T-cell (primary cell): ENCODE data around the gene SRP68. TPM values are rescaled to one million over a fixed set of nuclear protein-coding genes. Genes with fewer than 3 reads are reported as not detected.
A peak's percentile ranks its signal among the peaks of the same experiment; 100 is the strongest.

ENCODE experiments used
- ATAC-seq, 4 experiments: fragments of 200-7000 bp in 3 of 4; fragments of 150-1000 bp in 1 of 4; cut with Tn5 transposase; replicated peaks in 1 of 4; 1 replicate in 3 of 4; 2 replicates in 1 of 4; pipeline ENCODE4 v1.10.0; 2021; ENCODE audit warnings: moderate library complexity in 3 of 4, mild to moderate bottlenecking in 2 of 4, moderate number of reproducible peaks in 1 of 4
- CTCF ChIA-PET, 2 donors: fragments of 300-600 bp; sonication (Branson Sonifier 250); formaldehyde crosslinking; loops; one replicate each; lab custom pipeline; 2022; ENCODE audit warnings: antibody characterized with exemption in 2 of 2; lab: Charles Lee
- POLR2A ChIA-PET, 2 donors: fragments of 300-600 bp; sonication (Branson Sonifier 250); formaldehyde crosslinking; loops; one replicate each; lab custom pipeline; 2022; ENCODE audit warnings: antibody characterized with exemption in 2 of 2; lab: Charles Lee
- DNase-seq, 35 experiments: peaks; one replicate each; pipeline versions ENCODE4 v3.0.0 to v3.0.0-alpha.2; 2013 to 2023
- H3K27ac ChIP-seq: one replicate; pipeline ENCODE4 v1.5.1; 2013; ENCODE audit warnings: low read length
- H3K27me3 ChIP-seq, 2 experiments: replicated peaks in 1 of 2; 1 replicate in 1 of 2; 2 replicates in 1 of 2; pipeline versions ENCODE4 v1.6.1 to v1.7.0; 2013; ENCODE audit warnings: low read length in 1 of 2, mixed read lengths in 1 of 2; ENCODE audit not compliant: control insufficient read depth in 2 of 2, insufficient read depth in 2 of 2; ENCODE audit errors: extremely low read depth in 1 of 2
- H3K36me3 ChIP-seq, 2 donors: 1 replicate in 1 of 2; 2 replicates in 1 of 2; pipeline versions ENCODE4 v1.6.1 to v1.7.0; 2013; ENCODE audit warnings: low read length in 1 of 2; ENCODE audit not compliant: control insufficient read depth in 2 of 2, insufficient read depth in 1 of 2; ENCODE audit errors: extremely low read depth in 1 of 2
- H3K4me1 ChIP-seq, 2 experiments: 1 replicate in 1 of 2; 2 replicates in 1 of 2; pipeline versions ENCODE4 v1.6.1 to v1.7.0; 2013; ENCODE audit warnings: low read length in 2 of 2, mixed read lengths in 1 of 2; ENCODE audit not compliant: insufficient read depth in 2 of 2, control insufficient read depth in 1 of 2; ENCODE audit errors: extremely low read depth in 1 of 2
- H3K4me3 ChIP-seq, 2 donors: 1 replicate in 1 of 2; 2 replicates in 1 of 2; pipeline versions ENCODE4 v1.5.1 to v1.7.0; 2013; ENCODE audit warnings: mild to moderate bottlenecking in 2 of 2, low read length in 1 of 2, moderate library complexity in 1 of 2; ENCODE audit not compliant: control insufficient read depth in 1 of 2; ENCODE audit errors: extremely low read depth in 1 of 2
- H3K9me3 ChIP-seq: 2 replicates; pipeline ENCODE4 v1.7.0; 2013
- H3K27ac Mint-ChIP-seq, 2 donors: one replicate each; pipeline ENCODE4 v1.8.0; 2020 to 2021; ENCODE audit warnings: mild to moderate bottlenecking in 2 of 2, mixed read lengths in 2 of 2
- H3K27me3 Mint-ChIP-seq, 2 donors: one replicate each; pipeline ENCODE4 v1.8.0; 2021 to 2022; ENCODE audit warnings: mixed read lengths in 2 of 2
- H3K36me3 Mint-ChIP-seq: one replicate; pipeline ENCODE4 v1.8.0; 2021; ENCODE audit warnings: mixed read lengths
- H3K4me1 Mint-ChIP-seq, 3 donors: one replicate each; pipeline ENCODE4 v1.8.0; 2020 to 2022; ENCODE audit warnings: mixed read lengths in 3 of 3, mild to moderate bottlenecking in 1 of 3
- H3K4me3 Mint-ChIP-seq, 3 donors: one replicate each; pipeline ENCODE4 v1.8.0; 2020 to 2022; ENCODE audit warnings: mild to moderate bottlenecking in 3 of 3, mixed read lengths in 3 of 3, moderate library complexity in 3 of 3
- H3K9me3 Mint-ChIP-seq, 3 donors: one replicate each; pipeline ENCODE4 v1.8.0; 2020 to 2022; ENCODE audit warnings: mixed read lengths in 3 of 3
- WGBS: methylation state at CpG from one replicate; pipeline ENCODE4 v1.1.5; 2013; ENCODE audit warnings: missing lambda C conversion rate; ENCODE audit not compliant: insufficient coverage; 5-methylcytosine and 5-hydroxymethylcytosine counted together
- total RNA-seq, 35 experiments: library from RNA in 6 of 35; stranded (reverse) in 6 of 35; fragments of 120-200 nt in 1 of 35; gene quantifications; one replicate each; pipeline versions ENCODE4 v1.2.1 to v1.2.4 and lab custom pipeline; 2013 to 2026

Gene SRP68
- total RNA-seq, 5 donors from 2014 or later (not counting 1 experiment from before 2014, with no cell fraction given): 71.9 to 81.6 (median 78.9) TPM

- ChIA-PET CTCF (interaction anchor here (0.6 to 0.7 kb wide), 4 partner anchors 12 to 223 kb away, joined by 3 read pairs; no protein-coding TSS in a partner anchor), POLR2A (interaction anchor here in 1 of 2 donors (0.6 kb wide), 1 partner anchor 180 kb away, joined by 3 read pairs; no protein-coding TSS in a partner anchor)
- Histone ChIP-seq H3K36me3 (no peaks in the 10 kb centered on the region), H3K9me3 (no peaks in the 10 kb centered on the region), H3K4me3 (no peak within 1 kb of the TSS), H3K4me1 (peaks cover 6 to 15% of the 10 kb centered on the region in 2 experiments), H3K27ac (no peak within 1 kb of the TSS), H3K27me3 (no peaks in the 10 kb centered on the region)
- Mint-ChIP-seq H3K27me3 (no peaks in the 10 kb centered on the region), H3K9me3 (no peaks in the 10 kb centered on the region), H3K4me3 (no peak within 1 kb of the TSS), H3K27ac (peak within 1 kb of the TSS in 1 of 2 donors; percentile 44), H3K4me1 (peaks cover 15 to 24% (median 20%) of the 10 kb centered on the region in 3 donors), H3K36me3 (no peaks in the 10 kb centered on the region)
- DNase-seq: no peak
- WGBS: 91% methylated on average over 21 of the region's 21 CpGs
- ATAC-seq: no peak
These were observed 71.4 kb downstream of the SRP68 start, which contains the start of gene CDK3 for GRCh38 chr17:76000755-76001521. Gene CDK3 (plus strand): TSS chr17:76000855. CDS start chr17:76001426, 571 bp downstream.

GRCh38 chr17:76000016-76000754, 72.1 kb downstream of the SRP68 start:
- Mint-ChIP-seq H3K4me1 (peaks cover 13 to 16% (median 15%) of the 10 kb centered on the region in 3 donors), H3K4me3 (no peak overlapping the region), H3K27ac (no peak overlapping the region), H3K36me3 (no peaks in the 10 kb centered on the region), H3K27me3 (no peaks in the 10 kb centered on the region), H3K9me3 (no peaks in the 10 kb centered on the region)
- Histone ChIP-seq H3K4me1 (peaks cover 6 to 15% of the 10 kb centered on the region in 2 experiments), H3K27ac (no peak overlapping the region), H3K4me3 (no peak overlapping the region), H3K27me3 (no peaks in the 10 kb centered on the region), H3K36me3 (no peaks in the 10 kb centered on the region), H3K9me3 (no peaks in the 10 kb centered on the region)
- DNase-seq (peak in 33 of 35 experiments; percentile 19 to 75 (median 48)), ATAC-seq (peak; percentile 67 to 69 (median 68))
- CTCF ChIA-PET: interaction anchor here (0.5 to 0.6 kb wide), 4 partner anchors 13 to 677 kb away, joined by 3 read pairs; no protein-coding TSS in a partner anchor
- WGBS: 83% methylated on average over 29 of the region's 31 CpGs
- POLR2A ChIA-PET: interaction anchor here in 1 of 2 donors (0.6 kb wide), 1 partner anchor 179 kb away, joined by 3 read pairs; no protein-coding TSS in a partner anchor

GRCh38 chr17:75998327-75998795, 74.0 kb downstream of the SRP68 start:
- Histone ChIP-seq H3K27me3 (no peaks in the 10 kb centered on the region), H3K36me3 (peaks cover 0 to 1% of the 10 kb centered on the region in 2 donors), H3K4me3 (no peak overlapping the region), H3K4me1 (peaks cover 6 to 15% of the 10 kb centered on the region in 2 experiments), H3K9me3 (no peaks in the 10 kb centered on the region), H3K27ac (no peak overlapping the region)
- DNase-seq (no peak), ATAC-seq (no peak)
- Mint-ChIP-seq H3K4me3 (no peak overlapping the region), H3K27me3 (no peaks in the 10 kb centered on the region), H3K36me3 (no peaks in the 10 kb centered on the region), H3K4me1 (peaks cover 13 to 16% (median 14%) of the 10 kb centered on the region in 3 donors), H3K27ac (no peak overlapping the region), H3K9me3 (no peaks in the 10 kb centered on the region)
- CTCF ChIA-PET: interaction anchor here (0.6 to 1.3 kb wide), 3 partner anchors 16 to 161 kb away, joined by 4 to 5 read pairs (median 4); no protein-coding TSS in a partner anchor
- WGBS: 98% methylated on average over 6 of the region's 9 CpGs
- POLR2A ChIA-PET: interaction anchor here in 1 of 2 donors (0.7 kb wide), 1 partner anchor 265 kb away, joined by 4 read pairs; no protein-coding TSS in a partner anchor

GRCh38 chr17:75996665-75997590, 75.4 kb downstream of the SRP68 start:
- ATAC-seq: peak; percentile 35 to 86 (median 50)
- peaks cover 0 to 3% of the 10 kb centered on the region in 2 donors for H3K36me3 ChIP-seq
- Mint-ChIP-seq H3K27ac (peak overlapping the region; percentile 82 to 83), H3K36me3 (peaks cover 3% of the 10 kb centered on the region), H3K4me1 (peaks cover 13 to 16% (median 14%) of the 10 kb centered on the region in 3 donors), H3K27me3 (no peaks in the 10 kb centered on the region), H3K4me3 (peak overlapping the region in 2 of 3 donors; percentile 15 to 57), H3K9me3 (no peaks in the 10 kb centered on the region)
- H3K9me3 ChIP-seq: no peaks in the 10 kb centered on the region
- CTCF ChIA-PET: interaction anchor here (0.5 to 0.9 kb wide), 3 partner anchors 9 to 356 kb away, joined by 3 read pairs; no protein-coding TSS in a partner anchor
- no peaks in the 10 kb centered on the region for H3K27me3 ChIP-seq
- H3K4me1 ChIP-seq: peaks cover 6 to 15% of the 10 kb centered on the region in 2 experiments
- peak in 22 of 35 experiments; percentile 16 to 65 (median 23) for DNase-seq
- POLR2A ChIA-PET: interaction anchor here (0.5 to 0.7 kb wide), 2 partner anchors 15 to 130 kb away, joined by 6 to 12 read pairs; no protein-coding TSS in a partner anchor
- H3K27ac ChIP-seq: peak overlapping the region; percentile 34
- no peak overlapping the region for H3K4me3 ChIP-seq
- 24% methylated on average over 17 of the region's 18 CpGs for WGBS

GRCh38 chr17:75995385-75995925, 76.9 kb downstream of the SRP68 start:
- Mint-ChIP-seq H3K9me3 (no peaks in the 10 kb centered on the region), H3K4me1 (peaks cover 13 to 16% (median 14%) of the 10 kb centered on the region in 3 donors), H3K4me3 (no peak overlapping the region), H3K27me3 (no peaks in the 10 kb centered on the region), H3K27ac (no peak overlapping the region), H3K36me3 (peaks cover 7% of the 10 kb centered on the region)
- H3K27me3 ChIP-seq: no peaks in the 10 kb centered on the region
- WGBS: 97% methylated on average over 6 of the region's 7 CpGs
- CTCF ChIA-PET: interaction anchor here in 1 of 2 donors (0.6 kb wide), 1 partner anchor 65 kb away, joined by 3 read pairs; no protein-coding TSS in a partner anchor
- no peak for DNase-seq
- H3K9me3 ChIP-seq: no peaks in the 10 kb centered on the region
- H3K36me3 ChIP-seq: peaks cover 0 to 6% of the 10 kb centered on the region in 2 donors
- peaks cover 6 to 15% of the 10 kb centered on the region in 2 experiments for H3K4me1 ChIP-seq
- no peak for ATAC-seq
- POLR2A ChIA-PET: interaction anchor here (0.5 kb wide), 2 partner anchors 132 to 600 kb away, joined by 4 to 6 read pairs; no protein-coding TSS in a partner anchor
- H3K4me3 ChIP-seq: no peak overlapping the region
- H3K27ac ChIP-seq: no peak overlapping the region
